ENCODE data around the gene SCGB3A1.
A peak's percentile ranks its signal among the peaks of the same experiment; 100 is the strongest.

Gene SCGB3A1

DNA sequence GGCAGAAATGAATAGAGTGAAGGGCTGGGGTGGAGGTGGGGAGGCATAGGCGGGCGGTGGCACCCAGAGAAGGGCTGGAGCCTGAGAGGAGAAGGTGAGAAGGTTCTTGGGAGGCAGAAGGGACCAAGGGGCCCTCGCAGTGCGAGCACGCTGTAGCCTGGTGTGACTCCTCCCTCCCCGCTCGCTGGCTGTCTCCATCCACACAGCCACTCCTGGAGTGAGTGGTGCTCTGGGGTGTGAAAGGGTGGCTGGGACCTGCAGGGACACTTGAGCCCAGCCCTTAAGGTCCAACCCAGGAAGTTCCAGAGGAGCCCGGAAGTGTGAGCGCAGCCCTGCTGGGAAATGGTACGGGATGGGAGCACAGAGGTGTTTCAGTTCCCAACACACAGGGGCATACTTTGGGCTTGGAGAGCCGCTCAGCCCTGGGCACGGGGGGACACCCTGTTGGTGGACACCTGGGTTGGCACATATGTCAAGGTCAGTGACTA is 9.3 kb upstream of the SCGB3A1 start:
- peak; percentile 22 for DNase-seq (ENCODE audit: low spot score)
- in situ Hi-C loops (cut with MboI; ENCODE audit: low sequenced_read_pairs, unreplicated experiment) = no loop called here
- TF ChIP-seq CTCF (IDR thresholded peaks at IDR 0.05; ENCODE audit: borderline replicate concordance, control extremely low read depth, extremely low read depth, insufficient read depth, missing control alignments) = no peak

GRCh38 chr5:180599981-180600553 is 8.8 kb upstream of the SCGB3A1 start:
- TF ChIP-seq CTCF (IDR thresholded peaks at IDR 0.05; ENCODE audit: borderline replicate concordance, control extremely low read depth, extremely low read depth, insufficient read depth, missing control alignments) = no peak
- DNase-seq (ENCODE audit: low spot score) = peak; percentile 26
- in situ Hi-C loops (cut with MboI; ENCODE audit: low sequenced_read_pairs, unreplicated experiment) = no loop called here

GRCh38 chr5:180599590-180599914 is 8.3 kb upstream of the SCGB3A1 start:
- in situ Hi-C loops (cut with MboI; ENCODE audit: low sequenced_read_pairs, unreplicated experiment) = no loop called here
- peak; percentile 31 for DNase-seq (ENCODE audit: low spot score)
- no peak for TF ChIP-seq CTCF (IDR thresholded peaks at IDR 0.05; ENCODE audit: borderline replicate concordance, control extremely low read depth, extremely low read depth, insufficient read depth, missing control alignments)

DNA sequence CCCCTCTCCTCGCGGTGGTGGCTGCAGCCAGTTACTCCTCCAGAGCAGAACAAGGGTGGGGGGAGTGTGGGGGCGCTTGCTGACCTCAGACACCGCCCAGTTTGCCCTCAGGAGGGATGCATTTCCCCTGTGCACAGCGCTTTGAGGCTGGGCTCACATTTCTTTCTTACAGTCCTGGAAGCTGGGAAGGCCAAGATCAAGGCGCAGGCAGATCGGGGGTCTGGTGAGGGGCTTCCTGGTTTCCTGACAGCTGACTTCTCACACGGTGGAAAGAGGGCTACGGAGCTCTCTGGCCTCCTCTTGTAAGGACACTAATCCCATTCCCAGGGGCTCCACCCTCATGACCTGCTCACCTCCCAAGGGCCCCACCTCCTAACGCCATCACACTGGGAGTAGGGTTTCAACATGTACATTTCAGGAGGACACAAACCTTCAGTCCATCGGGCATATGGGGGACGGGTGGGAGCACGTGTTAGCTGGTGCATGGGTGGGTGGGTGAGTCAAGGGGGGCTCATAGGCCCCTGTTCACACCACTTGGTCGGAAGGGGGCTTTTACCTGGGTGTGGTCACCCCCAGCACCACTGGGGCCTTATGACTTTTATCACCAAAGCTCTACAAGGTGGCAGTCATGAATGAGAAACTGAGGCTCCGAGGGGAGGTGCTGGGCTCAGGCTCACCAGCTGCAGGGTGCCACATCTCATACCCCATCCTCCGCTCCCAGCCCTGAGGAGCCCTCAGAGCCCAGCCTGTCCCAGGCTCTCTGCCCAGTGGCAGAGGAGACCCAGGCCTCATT is 7.7 kb upstream of the SCGB3A1 start:
- no peak for TF ChIP-seq CTCF (IDR thresholded peaks at IDR 0.05; ENCODE audit: borderline replicate concordance, control extremely low read depth, extremely low read depth, insufficient read depth, missing control alignments)
- DNase-seq (ENCODE audit: low spot score) = no peak
- in situ Hi-C loops (cut with MboI; ENCODE audit: low sequenced_read_pairs, unreplicated experiment) = no loop called here

DNA sequence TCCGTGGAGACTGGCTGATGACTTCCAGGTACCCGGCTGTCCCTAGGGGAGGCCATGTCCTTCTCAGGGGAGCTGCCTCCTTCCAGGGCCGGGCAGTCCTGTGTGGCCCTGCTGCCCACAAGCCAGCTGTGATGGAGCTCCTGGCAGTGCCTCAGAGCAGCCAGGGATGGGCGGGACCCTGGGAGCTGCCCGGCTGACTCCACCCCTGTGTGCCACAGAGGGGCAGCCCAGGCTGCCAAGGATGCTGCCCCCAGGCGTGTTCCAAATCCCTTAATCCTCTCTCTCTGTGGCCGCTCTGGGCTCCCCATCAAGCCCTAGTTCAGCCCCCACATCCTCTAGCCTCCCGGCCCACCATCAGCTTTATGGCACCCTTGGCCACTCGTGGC is 7.0 kb upstream of the SCGB3A1 start:
- in situ Hi-C loops (cut with MboI; ENCODE audit: low sequenced_read_pairs, unreplicated experiment) = no loop called here
- peak; percentile 18 for DNase-seq (ENCODE audit: low spot score)
- no peak for TF ChIP-seq CTCF (IDR thresholded peaks at IDR 0.05; ENCODE audit: borderline replicate concordance, control extremely low read depth, extremely low read depth, insufficient read depth, missing control alignments)

DNA sequence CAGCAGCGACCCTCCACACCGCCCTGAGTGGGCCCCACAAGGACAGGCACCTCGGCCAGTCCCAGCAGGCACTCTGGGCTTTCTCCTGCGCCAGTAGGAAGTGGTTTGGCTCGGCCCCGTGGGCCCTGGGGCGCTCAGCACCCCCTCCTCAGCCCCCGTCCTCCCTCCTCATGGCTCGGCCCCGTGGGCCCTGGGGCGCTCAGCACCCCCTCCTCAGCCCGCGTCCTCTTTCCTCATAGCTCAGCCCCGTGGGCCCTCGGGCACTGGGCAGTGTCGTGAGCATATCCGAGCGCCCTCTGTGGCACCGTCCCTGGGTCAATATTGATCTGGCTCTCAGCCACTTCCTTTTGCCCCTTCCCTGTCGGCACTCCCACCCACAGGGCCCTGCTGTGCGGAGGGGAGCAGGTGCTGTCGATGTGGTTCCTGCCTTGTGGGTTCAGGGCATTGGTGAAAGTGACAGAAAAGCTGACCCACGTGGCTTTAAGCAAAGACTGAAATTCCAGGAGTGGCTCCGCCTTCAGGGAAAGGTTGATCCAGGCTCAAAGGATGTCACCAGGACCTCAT is 5.5 kb upstream of the SCGB3A1 start:
- DNase-seq (ENCODE audit: low spot score) = no peak
- no peak for TF ChIP-seq CTCF (IDR thresholded peaks at IDR 0.05; ENCODE audit: borderline replicate concordance, control extremely low read depth, extremely low read depth, insufficient read depth, missing control alignments)
- in situ Hi-C loops (cut with MboI; ENCODE audit: low sequenced_read_pairs, unreplicated experiment) = no loop called here
